NCI-H1417 (cell line): Measurements from ENCODE around the gene AIRE.

Source experiments
- DNase-seq, 3 experiments: peaks; one replicate each; lab custom pipeline; 2025; lab: John Stamatoyannopoulos, UW

Gene AIRE

GRCh38 chr21:44324106-44324853, 38.6 kb downstream of the AIRE start:
- no peak for DNase-seq

GRCh38 chr21:44324854-44325107, 39.1 kb downstream of the AIRE start:
- DNase-seq: no peak

GRCh38 chr21:44325386-44326271, 40.0 kb downstream of the AIRE start:
- no peak for DNase-seq

GRCh38 chr21:44326272-44326647, 40.6 kb downstream of the AIRE start:
- DNase-seq: no peak

- DNase-seq: peak in 2 of 3 experiments; percentile 54 to 57
These were observed 41.3 kb downstream of the AIRE start for GRCh38 chr21:44326716-44327602.

GRCh38 chr21:44327603-44327974, 41.9 kb downstream of the AIRE start:
- no peak for DNase-seq

GRCh38 chr21:44328242-44328895, 42.7 kb downstream of the AIRE start:
- no peak for DNase-seq

- peak in 2 of 3 experiments; percentile 29 to 84 for DNase-seq
These were observed 43.6 kb downstream of the AIRE start for GRCh38 chr21:44329086-44329889.

GRCh38 chr21:44329971-44330681, 44.5 kb downstream of the AIRE start:
- DNase-seq: no peak

GRCh38 chr21:44330698-44331097, 45.0 kb downstream of the AIRE start:
- DNase-seq: no peak

- no peak for DNase-seq
These were observed 45.5 kb downstream of the AIRE start for GRCh38 chr21:44331209-44331608.

- no peak for DNase-seq
These were observed 46.1 kb downstream of the AIRE start for GRCh38 chr21:44331650-44332307.

GRCh38 chr21:44332383-44332782, 46.7 kb downstream of the AIRE start:
- no peak for DNase-seq

GRCh38 chr21:44332965-44333364, 47.3 kb downstream of the AIRE start:
- no peak for DNase-seq

GRCh38 chr21:44333509-44334328, 48.0 kb downstream of the AIRE start:
- peak in 1 of 3 experiments; percentile 20 for DNase-seq

- DNase-seq: no peak
These were observed 48.8 kb downstream of the AIRE start for GRCh38 chr21:44334329-44335030.

- no peak for DNase-seq
These were observed 49.8 kb downstream of the AIRE start for GRCh38 chr21:44335266-44336059.

- DNase-seq: no peak
These were observed 51.8 kb downstream of the AIRE start for GRCh38 chr21:44337449-44337848.
